OCI-M2 (cell line): Measurements from ENCODE around the gene HYDIN.

ENCODE experiments used
- DNase-seq: peaks from one replicate; lab custom pipeline; 2025; ENCODE audit not compliant: unreplicated experiment; lab: John Stamatoyannopoulos, UW

The HYDIN gene

DNA sequence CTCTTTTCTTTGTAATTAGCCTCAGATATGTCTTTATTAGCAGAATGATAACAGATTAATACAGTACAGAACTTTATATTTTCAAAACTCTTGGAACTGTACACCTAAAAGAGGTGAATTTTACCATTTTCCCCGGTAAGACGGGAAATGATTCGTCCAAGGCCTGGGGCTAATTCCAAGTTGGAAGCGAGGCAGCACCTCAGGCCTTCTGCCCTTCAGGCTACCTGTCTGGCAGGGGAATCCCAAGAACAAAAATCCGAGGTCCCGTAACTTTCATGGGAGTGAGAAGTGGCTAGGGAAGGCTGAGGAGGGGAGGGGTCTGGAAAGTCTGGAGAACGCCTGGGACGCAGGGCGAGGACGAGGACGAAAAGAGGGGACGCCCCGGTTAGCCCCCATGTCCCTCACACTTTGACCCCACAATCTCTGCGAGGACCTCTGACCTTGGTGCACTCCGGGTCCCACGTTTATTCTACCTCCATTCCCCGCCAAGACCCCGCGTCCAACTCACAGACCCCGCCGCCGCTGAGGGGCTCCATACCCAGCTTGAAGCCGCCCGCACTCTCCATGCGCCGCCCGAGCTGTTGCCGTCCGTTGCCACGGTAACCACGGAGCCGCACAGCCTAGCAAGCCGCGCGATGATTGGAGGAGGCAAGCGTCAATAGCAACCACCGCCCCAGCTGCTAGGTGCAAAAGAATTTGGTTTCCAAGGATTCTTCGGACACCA is at the start of gene HYDIN:
HYDIN (minus strand) TSS at position 601 of the 724 bp plus-strand sequence. CDS start 43,827 bp downstream, outside the sequence.
- no peak for DNase-seq

DNA sequence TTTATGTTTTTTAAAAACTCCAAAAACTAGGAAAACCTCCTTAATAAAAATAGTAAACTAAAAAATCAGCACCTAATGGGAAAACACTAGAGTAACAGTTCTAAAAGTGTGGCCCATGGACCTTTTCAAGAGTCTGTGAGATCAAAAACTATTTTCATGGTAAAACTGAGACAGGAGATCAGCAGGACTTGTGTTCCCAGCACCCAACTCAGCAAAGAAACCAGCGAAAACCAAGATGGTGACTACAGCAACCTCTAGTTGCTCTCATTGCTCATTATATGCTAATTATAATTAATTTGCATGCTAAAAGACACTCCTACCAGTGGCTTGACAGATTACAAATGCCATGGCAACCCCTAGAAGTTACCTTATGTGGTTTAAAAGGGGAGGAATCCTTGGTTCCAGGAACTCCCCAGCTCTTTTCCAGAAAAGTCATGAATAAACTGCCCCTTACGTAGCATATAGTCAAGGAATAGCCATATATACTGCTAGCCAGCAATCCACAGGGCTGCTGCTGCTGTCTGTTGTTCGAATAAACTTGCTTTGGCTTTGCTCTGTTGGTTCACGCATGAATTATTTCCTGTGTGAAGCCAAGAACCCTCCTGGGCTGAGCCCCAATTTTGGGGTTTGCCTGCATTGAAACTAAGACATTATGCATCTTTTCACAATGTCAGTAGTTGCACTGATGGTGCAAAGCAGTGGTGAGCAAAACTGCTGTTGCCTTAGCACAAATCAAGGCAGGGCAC is 46.2 kb upstream of the HYDIN start:
- DNase-seq, result no peak

DNA sequence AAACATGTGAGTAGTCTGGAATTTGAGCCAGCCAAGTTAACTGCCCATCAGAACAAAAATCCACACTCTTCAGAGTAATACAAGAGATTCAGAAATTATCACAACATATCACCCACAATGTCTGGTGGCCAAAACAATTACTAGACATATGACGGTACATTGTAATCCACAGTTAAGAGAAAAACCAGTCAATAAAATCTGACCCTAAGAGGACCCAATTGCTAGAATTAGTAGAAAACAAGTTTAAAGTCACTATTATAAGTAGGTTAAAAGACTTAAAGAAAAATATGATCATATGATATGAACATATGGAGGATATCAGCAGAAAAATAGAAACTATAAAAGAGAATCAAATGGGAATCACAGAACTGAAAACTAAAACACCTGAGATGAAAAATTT is 42.9 kb upstream of the HYDIN start:
- no peak for DNase-seq

DNA sequence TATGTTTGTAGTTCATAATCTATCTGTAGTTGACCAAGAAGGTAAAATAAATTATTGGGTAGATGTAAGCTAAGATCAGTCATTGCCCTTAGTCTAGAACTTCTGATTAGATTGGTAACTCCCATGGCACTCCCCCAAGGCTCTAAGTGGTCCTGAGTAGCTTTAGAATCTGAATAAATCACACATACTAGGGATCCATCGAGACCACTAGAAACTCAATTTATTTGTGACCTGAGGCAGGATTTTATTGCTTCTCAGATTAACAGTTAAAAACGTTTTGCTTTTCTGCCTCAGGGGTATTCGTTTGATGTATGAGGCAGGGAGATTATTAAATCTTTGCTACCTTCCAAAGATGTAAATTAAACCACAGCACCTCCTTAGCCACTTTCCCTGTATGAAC is 33.8 kb upstream of the HYDIN start:
- no peak for DNase-seq

DNA sequence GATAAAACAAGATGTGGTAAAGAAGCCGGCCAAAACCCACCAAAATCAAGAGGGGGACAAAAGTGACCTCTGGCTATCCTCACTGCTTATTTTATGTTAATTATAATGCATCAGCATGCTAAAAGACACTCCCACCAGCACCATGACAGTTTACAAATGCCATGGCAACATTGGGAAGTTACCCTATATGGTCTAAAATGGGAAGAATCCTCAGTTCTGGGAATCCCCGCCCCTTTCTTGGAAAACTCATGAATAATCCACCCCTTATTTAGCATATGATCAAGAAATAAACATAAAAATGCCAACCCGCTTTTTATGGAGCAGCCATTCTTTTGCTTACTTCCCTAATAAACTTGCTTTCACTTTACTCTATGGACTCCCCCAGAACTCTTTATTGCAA is 33.1 kb upstream of the HYDIN start:
- DNase-seq, result no peak

DNA sequence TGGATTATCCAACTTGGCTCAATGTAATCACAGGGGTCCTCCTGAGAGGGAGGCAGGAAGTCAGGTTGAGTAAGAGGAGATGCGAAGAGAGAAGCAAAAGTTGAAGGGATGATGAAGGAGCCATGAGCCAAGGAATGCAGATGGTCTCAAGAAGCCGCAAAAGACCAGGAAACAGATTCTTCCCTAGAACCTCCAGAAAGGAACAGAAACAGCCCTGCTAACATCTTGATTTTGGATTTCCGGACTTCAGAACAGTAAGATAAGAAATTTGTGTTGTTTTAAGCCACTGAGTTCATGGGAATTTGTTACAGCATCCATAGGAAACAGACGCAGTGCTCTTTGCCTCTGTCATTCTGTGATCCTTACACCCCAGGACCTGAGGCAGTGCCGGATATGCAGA is 31.9 kb upstream of the HYDIN start:
- no peak for DNase-seq

DNA sequence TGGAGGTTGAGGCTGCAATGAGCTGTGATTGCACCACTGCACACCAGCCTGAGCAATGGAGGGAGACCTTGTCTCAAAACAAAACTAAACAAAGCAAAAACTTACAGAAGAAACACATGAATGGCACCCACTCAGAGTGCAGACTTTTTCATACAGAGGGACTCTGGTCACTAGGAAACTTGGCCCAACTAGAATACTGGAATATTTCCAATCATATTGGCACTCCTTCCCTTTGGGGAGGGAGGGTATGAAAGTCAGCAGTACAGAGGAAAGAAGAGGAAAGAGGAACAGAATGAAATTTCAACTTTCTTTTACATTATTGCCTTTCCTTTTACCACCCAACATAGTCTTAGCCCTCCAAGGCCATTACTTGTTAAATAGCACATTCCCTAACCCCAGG is 30.5 kb upstream of the HYDIN start:
- DNase-seq, result no peak

DNA sequence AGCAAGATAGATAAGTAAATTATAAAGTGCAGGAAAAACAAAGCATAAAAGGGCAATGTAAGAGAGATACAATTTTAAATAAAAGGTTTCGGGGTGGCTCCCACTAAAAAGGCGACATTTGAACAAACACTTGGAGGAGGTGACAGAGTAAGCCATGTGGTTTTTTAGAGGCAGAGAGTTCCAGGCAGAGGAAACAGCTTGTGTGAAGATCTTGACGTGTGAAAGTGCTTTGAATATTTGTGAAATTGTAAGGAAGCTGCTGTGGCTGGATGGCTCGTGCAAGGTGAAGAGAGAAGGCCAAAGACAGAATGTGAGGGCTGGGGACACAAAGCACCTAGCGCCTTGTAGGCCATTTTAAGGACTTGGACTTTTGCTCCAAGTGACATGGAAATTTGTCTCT is 28.6 kb upstream of the HYDIN start:
- DNase-seq, result no peak

DNA sequence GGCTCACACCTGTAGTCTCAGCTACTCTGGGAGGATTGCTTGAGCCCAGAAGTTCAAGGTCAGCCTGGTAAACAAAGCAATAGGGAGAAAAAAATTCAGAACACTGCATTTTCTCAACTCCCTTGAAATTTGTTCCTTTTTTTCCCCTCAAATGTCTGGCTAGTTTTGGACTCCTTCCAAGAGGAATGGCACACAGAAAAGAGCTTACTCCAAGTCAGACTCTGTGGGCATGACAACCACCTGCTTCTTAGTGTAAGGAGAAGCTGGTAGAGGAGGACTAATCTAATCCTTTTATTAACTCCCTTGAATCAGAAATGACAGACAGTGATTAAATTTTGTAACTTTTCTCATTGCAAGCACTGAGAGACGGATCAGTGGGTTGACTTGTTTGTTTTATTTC is 27.9 kb upstream of the HYDIN start:
- no peak for DNase-seq

DNA sequence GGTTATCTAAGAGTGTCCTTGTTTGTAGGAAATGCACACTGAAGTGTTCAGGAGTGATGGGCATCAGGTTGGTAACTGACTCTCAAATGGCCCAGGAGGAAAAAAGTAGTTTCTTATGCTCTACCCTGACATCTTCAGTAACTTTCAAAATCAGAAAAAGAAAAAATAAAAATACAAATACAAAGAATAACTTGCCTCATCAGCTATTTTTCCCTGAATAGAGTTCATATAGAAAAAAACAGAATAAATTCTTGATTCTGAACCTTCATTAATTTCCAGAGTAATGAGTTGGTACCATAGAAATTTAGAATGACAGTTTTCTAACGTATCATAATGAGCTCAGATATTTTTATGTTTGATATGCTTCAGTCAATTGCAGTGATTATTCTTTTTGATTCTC is 27.2 kb upstream of the HYDIN start:
- no peak for DNase-seq

DNA sequence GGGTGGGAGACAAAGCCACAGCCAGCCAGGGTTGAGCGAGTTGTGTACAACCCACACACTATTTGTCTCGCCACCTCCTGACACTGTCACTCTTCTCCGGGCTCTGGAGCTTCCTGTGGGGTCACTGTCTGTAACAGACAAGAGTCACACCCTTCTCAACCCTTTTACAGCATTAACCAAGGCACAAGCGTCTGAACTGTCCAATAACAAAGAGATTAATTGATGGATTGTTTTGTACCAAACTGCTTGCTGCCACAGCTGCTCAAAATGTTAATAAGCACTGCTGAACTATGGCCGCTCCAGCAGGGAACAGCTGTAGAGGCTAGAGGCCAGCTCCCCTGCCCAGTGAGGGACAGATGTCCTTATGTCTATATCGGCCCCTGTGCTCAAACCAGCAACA is 25.2 kb upstream of the HYDIN start:
- no peak for DNase-seq

DNA sequence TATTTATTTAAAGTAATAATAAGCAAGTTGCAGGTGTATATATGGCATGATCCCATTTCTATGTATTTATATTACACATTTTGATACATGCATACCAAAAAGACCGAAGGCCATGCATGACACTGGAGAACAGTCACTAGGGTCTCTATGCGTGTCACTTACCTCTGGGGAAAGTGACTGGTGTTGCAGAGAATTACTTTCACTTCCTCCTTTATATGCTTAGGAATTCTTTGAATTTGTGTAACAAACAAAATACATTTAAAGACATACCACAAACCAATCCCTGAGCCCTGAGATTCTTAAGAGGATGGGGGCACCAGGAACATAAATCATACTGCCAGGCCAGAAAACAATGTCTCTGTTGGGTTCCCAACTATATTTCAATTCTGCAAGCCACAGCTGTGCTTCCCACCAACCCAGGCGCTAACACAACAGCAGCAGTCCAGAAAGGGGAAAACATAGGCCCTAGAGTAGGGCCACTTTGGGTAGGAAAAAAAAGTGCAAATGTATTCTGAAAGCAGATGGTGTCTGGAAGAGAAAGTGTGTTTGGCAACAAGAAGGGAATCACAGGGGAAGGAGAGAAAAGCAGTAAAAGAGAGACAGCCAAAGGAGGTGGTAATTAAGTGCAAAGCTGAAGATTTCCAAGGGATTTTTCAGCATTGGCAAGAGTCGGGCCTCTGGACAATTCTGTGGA is 24.5 kb upstream of the HYDIN start:
- no peak for DNase-seq

DNA sequence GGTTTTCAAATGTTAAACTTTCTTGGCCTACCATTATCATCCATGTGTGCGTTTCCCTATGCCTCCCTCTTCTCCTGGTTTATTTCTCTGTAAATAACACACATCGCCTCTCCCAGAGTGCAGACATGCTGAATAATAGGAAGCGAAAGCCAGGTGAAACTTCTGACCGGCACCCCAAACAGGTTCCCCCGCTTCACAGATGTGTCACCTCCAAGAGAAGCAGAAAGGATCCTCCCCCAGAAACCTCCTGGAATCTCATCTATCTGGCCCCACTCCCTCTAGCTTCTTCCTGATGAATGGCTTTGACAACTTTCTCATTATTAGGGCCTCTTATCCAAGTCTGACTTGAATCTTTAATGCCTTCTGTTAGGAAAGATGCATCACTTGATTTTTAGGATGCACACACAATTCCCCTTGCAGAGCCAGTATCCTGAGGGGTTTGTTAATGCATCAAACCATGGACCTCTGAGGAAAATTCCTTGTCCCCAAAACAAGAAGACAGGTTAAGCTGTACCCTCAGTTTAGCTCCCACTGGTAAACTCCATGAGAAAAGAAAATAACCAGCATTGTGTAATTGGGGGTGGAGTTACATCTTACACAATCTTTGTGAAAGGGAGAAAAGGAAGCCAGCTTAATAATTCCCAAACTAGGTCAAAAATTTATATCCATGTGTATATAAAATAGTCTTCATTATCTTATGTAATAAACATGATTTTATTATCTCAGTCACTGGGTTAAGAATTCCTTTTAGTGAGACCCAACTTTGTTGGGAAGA is 20.1 kb upstream of the HYDIN start:
- DNase-seq, result no peak

DNA sequence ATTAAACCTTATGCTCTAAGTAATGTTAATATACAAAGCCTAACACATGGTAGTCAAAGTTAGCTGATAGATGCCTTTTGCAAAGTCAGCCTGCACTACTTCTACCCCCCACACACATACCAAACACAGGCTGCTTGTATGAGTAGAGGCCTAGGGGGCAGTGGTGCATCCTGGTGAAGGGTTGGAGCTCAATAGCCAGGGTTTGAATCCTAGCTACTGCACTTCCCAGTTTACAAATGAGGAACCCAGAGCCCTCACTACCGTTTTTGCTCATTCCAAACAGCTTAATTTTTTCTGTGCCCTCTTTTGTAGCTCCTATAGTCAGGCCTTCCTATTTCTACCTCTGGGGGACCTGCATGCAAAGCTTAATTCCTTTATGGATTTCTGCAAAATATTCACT is 18.9 kb upstream of the HYDIN start:
- DNase-seq, result no peak

DNA sequence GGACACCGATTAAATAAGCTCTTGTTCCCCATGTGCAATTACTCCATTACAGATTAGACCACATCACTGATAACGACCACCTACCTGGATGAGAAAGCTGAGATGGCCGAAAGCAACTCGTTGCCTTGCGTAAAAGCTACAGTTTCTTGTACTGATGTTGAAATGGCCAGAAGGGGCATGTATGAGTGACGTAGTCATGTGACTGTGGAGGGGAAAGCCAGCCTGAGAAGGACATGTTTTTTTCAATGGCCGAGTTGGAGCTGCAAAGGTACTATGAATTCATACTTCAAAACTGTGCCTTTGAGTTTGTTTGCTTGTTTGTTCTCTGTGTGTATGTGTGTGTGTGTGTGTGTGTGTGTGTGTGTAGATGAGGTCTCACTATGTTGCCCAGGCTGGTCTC is 17.0 kb upstream of the HYDIN start:
- DNase-seq, result no peak

DNA sequence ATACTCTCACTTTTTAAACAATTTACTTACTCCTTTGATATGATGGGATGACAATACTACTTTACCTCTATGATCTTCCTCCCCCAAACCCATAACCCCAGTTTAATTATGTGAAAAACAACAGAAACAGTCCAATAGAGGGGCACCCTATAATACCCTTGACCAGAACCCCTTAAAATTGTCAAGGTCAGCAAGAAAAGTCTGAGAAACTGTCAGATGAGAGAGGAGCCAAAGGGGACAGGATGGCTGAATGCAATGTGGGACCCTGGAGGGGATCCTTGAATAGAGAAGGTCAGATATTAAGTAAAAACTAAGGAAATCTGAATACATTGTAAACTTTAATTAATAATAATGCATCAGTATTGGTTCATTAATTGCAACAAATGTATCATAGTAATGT is 15.8 kb upstream of the HYDIN start:
- DNase-seq, result no peak

DNA sequence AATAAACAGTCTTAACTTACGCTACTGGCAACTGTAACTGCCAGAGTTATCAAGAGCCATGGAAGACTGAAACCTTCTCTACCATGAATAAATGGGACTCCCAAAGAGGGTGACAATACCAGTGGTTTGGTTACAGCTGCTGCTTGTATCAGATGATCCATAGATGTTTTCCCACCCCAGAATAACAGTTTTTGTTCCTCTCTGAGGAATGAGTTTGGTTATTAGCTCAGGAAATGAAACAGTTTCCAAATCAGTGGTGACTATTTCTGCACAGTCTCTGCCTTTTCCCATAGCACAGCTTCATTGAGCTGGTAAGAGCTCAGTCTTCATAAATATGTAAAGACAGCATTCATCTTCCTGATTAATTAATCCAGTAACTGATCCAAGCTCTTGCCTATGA is 14.0 kb upstream of the HYDIN start:
- DNase-seq, result no peak

DNA sequence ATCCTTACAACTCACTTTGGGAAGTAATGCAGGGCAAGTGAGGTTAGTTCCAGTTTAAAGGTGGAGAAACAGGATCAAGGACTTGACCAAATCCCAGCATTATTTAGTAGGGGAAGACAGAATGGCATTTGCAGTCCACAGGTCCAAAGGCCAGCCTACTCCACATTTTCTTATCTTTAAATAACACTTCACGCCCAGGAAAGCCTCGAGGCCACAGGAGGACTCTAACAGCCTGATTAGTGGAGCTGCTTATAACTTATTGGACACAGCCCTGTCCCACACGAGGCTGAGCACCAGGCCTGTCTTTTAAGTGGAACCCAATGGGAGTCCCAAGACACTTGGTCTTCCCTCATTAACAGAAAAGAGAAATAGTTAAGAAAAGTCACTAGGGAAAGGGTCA is 12.1 kb upstream of the HYDIN start:
- DNase-seq, result no peak

DNA sequence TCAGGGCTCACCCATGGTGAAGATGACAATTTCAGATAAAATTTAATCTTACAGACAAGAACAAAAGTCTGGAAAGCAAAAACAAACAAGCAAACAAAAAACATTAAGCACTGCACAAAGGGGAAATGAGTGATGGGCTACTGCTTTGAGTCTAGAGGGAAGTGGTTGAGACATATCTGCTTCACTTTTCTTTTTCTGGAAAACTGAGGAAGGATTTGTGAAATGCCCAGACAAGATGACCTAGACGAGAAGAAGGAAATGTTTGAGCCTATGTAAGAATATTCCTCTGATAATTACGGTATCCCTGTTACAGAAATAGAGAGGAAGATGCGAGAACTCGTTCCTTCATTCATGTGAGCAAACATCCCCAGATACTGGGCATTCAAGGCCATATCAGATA is 11.5 kb upstream of the HYDIN start:
- DNase-seq, result no peak

DNA sequence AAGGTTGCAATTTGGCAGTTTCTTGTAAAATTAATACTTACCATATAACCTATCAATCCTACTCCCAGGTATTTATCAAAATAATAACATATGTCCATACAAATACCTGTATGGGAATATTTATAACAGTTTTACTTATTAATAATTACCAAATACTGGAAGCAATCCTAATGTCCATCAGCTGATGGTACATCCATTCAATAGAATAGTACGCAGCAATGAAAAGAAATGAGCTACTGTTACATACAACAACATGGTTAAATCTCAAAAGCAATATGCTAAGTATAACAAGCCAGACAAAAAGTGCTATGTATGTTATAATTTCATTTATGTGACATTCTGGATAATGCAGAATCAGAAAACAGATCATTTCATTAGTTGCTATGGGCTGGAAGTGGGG is 1.2 kb downstream of the HYDIN start:
- DNase-seq, result no peak
